ENCODE measurements around the gene RPA3. TPM values are rescaled to one million over a fixed set of nuclear protein-coding genes. Genes with fewer than 3 reads are reported as not detected.

The RPA3 gene
- total and polyA plus RNA-seq, 2 donors (not counting 3 experiments of a cell fraction or from before 2014, with no cell fraction given) = 15.6 to 34.4 TPM

DNA sequence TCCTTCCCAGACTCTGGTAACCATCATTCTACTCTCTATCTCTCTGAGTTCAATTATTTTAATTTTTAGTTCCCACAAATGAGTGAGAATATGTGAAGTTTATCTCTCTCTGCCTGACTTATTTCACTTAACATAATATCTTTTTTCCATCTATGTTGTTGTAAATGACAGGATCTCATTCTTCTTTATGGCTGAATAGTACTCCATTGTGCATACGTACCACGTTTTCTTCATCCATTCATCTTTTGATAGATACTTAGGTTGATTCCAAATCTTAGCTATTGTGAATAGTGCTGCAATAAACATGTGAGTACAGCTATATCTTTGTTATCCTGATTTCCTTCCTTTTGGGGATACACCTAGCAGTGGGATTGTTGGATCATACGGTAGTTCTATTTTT is 23.9 kb downstream of the RPA3 start:
- H3K4me1 ChIP-seq (ENCODE audit: control insufficient read depth, extremely low read depth, insufficient read depth, low read length) = peaks cover 6% of the 10 kb centered on the region
- no peak for DNase-seq (ENCODE audit: low read depth, low spot score)
- FAIRE-seq = no peak
- TF ChIP-seq MYC (IDR thresholded peaks at IDR 0.05; ENCODE audit: low read depth, low read length) = no peak
- TF ChIP-seq EZH2 (IDR thresholded peaks at IDR 0.05; ENCODE audit: borderline replicate concordance, low read depth, low read length, severe bottlenecking) = no peak
- TF ChIP-seq, protein P1, sequence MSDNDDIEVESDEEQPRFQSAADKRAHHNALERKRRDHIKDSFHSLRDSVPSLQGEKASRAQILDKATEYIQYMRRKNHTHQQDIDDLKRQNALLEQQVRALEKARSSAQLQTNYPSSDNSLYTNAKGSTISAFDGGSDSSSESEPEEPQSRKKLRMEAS (IDR thresholded peaks at IDR 0.05; ENCODE audit: insufficient read depth, insufficient read length) = no peak
- TF ChIP-seq, protein P2, sequence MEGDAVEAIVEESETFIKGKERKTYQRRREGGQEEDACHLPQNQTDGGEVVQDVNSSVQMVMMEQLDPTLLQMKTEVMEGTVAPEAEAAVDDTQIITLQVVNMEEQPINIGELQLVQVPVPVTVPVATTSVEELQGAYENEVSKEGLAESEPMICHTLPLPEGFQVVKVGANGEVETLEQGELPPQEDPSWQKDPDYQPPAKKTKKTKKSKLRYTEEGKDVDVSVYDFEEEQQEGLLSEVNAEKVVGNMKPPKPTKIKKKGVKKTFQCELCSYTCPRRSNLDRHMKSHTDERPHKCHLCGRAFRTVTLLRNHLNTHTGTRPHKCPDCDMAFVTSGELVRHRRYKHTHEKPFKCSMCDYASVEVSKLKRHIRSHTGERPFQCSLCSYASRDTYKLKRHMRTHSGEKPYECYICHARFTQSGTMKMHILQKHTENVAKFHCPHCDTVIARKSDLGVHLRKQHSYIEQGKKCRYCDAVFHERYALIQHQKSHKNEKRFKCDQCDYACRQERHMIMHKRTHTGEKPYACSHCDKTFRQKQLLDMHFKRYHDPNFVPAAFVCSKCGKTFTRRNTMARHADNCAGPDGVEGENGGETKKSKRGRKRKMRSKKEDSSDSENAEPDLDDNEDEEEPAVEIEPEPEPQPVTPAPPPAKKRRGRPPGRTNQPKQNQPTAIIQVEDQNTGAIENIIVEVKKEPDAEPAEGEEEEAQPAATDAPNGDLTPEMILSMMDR (IDR thresholded peaks at IDR 0.05; ENCODE audit: extremely low read depth in 1 of 2, insufficient read depth in 1 of 2, low read depth in 1 of 2, low read length in 2 of 2) = no peak
- TF ChIP-seq JUN (IDR thresholded peaks at IDR 0.05; ENCODE audit: borderline replicate concordance, insufficient read depth, insufficient read length, low read depth) = no peak
- no peak for TF ChIP-seq POLR2A (IDR thresholded peaks at IDR 0.05; ENCODE audit: low read depth, low read length)
- no peak for TF ChIP-seq FOS (IDR thresholded peaks at IDR 0.05; ENCODE audit: borderline replicate concordance, insufficient read depth, low read length)
- no peak for TF ChIP-seq POLR2AphosphoS5 (IDR thresholded peaks at IDR 0.05; ENCODE audit: insufficient read depth, low read depth, low read length)
- TF ChIP-seq GATA2 (IDR thresholded peaks at IDR 0.05; ENCODE audit: insufficient read depth, insufficient read length, low read depth, low read length) = no peak
- no TSS peak for BruUV-seq (replicated peaks)
- no peaks in the 10 kb centered on the region for H3K27me3 ChIP-seq (ENCODE audit: control insufficient read depth in 2 of 2, insufficient read depth in 2 of 2, low read length in 2 of 2)
- no peak overlapping the region for H3K9ac ChIP-seq (replicated peaks; ENCODE audit: extremely low read depth, insufficient read depth, low read length)
- intact Hi-C loops (cut with micrococcal nuclease) = no loop called here
- ChIA-PET POLR2A (no interaction called here), CTCF (interaction anchor here (0.7 to 11.7 kb wide), 4 partner anchors 8 to 25 kb away, joined by 3 to 121 read pairs (median 6); partner anchors contain the start of gene RPA3)
- no peaks in the 10 kb centered on the region for H3K9me1 ChIP-seq (replicated peaks; ENCODE audit: control insufficient read depth, extremely low read depth, insufficient read depth, low read length)
- no peak overlapping the region for H3K4me2 ChIP-seq (ENCODE audit: insufficient read depth, low read length)
- no peak overlapping the region for H3K27ac ChIP-seq (ENCODE audit: insufficient read depth, low read depth, low read length)
- no peak overlapping the region for H3K4me3 ChIP-seq (replicated peaks in 1 of 3; ENCODE audit: insufficient read depth in 1 of 3, low read depth in 1 of 3, low read length in 3 of 3)
- H3K36me3 ChIP-seq (ENCODE audit: control insufficient read depth in 2 of 2, extremely low read depth in 1 of 2, insufficient read depth in 2 of 2, low read length in 2 of 2) = no peaks in the 10 kb centered on the region
- dilution Hi-C loops (cut with MboI; ENCODE audit: extremely low pct_ligation_motif_present, low sequenced_read_pairs) = no loop called here
- no peak overlapping the region for H2AFZ ChIP-seq (ENCODE audit: low read depth, low read length)
- H4K20me1 ChIP-seq (replicated peaks; ENCODE audit: control insufficient read depth, extremely low read depth, insufficient read depth, low read length) = no peaks in the 10 kb centered on the region
- no peaks in the 10 kb centered on the region for H3K79me2 ChIP-seq (ENCODE audit: control insufficient read depth, insufficient read depth, low read length)
- H3K9me3 ChIP-seq (replicated peaks; ENCODE audit: control insufficient read depth, insufficient read depth, low read length) = no peaks in the 10 kb centered on the region
